ENCODE data around the gene NBR1. TPM values are rescaled to one million over a fixed set of nuclear protein-coding genes. Genes with fewer than 3 reads are reported as not detected.
"Not testable (repeated sequence)": the region's sequence is repeated elsewhere in the genome, so short reads cannot be mapped to it uniquely, and the experiment has no call there.

Gene NBR1
- total and polyA plus RNA-seq, 2 donors, result 50.1 to 61.4 TPM

GRCh38 chr17:43132117-43132516, 38.9 kb upstream of the NBR1 start:
- Histone ChIP-seq H3K27me3 (ENCODE audit: control insufficient read depth in 2 of 2, insufficient read depth in 1 of 2, low read length in 1 of 2) (no peaks in the 10 kb centered on the region), H3K27ac (ENCODE audit: low read depth in 1 of 2, low read length in 1 of 2) (no peak overlapping the region), H3K4me1 (ENCODE audit: control insufficient read depth in 2 of 2, insufficient read depth in 2 of 2, low read length in 2 of 2) (peaks cover 5 to 7% of the 10 kb centered on the region in 2 donors), H3K4me3 (ENCODE audit: low read length in 2 of 2) (no peak overlapping the region), H3K36me3 (ENCODE audit: control insufficient read depth in 2 of 2, insufficient read depth in 2 of 2, low read length in 1 of 2) (peaks cover 19 to 22% of the 10 kb centered on the region in 2 donors), H3K9me3 (ENCODE audit: control insufficient read depth in 2 of 2, insufficient read depth in 1 of 2, low read length in 1 of 2) (no peaks in the 10 kb centered on the region)
- DNase-seq (ENCODE audit: low read depth in 6 of 9, low spot score in 9 of 9), result no peak
- 88% methylated on average over 2 of the region's 2 CpGs for WGBS

GRCh38 chr17:43133439-43133838, 37.6 kb upstream of the NBR1 start:
- H3K27ac ChIP-seq (ENCODE audit: low read depth in 1 of 2, low read length in 1 of 2); H3K9me3 ChIP-seq (ENCODE audit: control insufficient read depth in 2 of 2, insufficient read depth in 1 of 2, low read length in 1 of 2); H3K27me3 ChIP-seq (ENCODE audit: control insufficient read depth in 2 of 2, insufficient read depth in 1 of 2, low read length in 1 of 2); DNase-seq (ENCODE audit: low read depth in 6 of 9, low spot score in 9 of 9); H3K4me1 ChIP-seq (ENCODE audit: control insufficient read depth in 2 of 2, insufficient read depth in 2 of 2, low read length in 2 of 2); H3K4me3 ChIP-seq (ENCODE audit: low read length in 2 of 2): not testable (repeated sequence)
- peaks cover 18 to 19% of the 10 kb centered on the region in 2 donors for H3K36me3 ChIP-seq (ENCODE audit: control insufficient read depth in 2 of 2, insufficient read depth in 2 of 2, low read length in 1 of 2)
- 97% methylated on average over 5 of the region's 5 CpGs for WGBS

DNA sequence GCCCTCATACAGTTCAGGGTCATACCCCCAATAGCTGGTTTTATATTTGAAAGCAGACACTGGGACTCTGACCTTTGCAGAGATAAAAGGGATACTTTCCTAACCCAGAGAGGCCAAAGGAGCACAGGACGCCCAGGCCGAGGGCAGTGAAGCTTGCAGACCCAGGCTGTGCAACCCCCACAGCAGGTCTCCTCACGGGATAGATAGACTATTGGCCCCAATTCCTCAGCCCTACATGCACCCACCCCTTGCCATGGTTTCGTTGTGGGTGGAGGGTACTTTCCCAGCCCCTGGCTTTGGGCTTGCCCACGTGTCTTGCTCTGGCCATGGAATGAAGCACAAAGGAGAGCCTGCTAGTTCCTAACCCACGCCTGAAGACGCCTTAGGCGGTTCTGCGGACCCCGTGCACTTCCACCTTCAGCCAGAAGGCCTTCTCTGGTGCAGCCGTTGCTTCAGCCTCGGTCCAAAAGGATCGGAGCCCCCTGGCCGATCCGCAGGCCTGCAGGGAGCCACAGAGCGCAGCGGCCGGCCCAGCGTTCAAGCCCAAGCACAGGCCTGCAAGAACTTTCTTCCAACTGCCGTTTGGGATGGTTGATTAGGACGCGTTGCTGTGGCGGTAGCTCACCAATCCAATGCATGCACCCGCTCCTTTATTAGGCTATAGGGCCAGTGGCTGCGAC, 36.1 kb upstream of the NBR1 start:
- no peaks in the 10 kb centered on the region for H3K9me3 ChIP-seq (ENCODE audit: control insufficient read depth in 2 of 2, insufficient read depth in 1 of 2, low read length in 1 of 2)
- no peak overlapping the region for H3K4me3 ChIP-seq (ENCODE audit: low read length in 2 of 2)
- DNase-seq (ENCODE audit: low read depth in 6 of 9, low spot score in 9 of 9), result no peak
- no peak overlapping the region for H3K27ac ChIP-seq (ENCODE audit: low read depth in 1 of 2, low read length in 1 of 2)
- peaks cover 17 to 19% of the 10 kb centered on the region in 2 donors for H3K36me3 ChIP-seq (ENCODE audit: control insufficient read depth in 2 of 2, insufficient read depth in 2 of 2, low read length in 1 of 2)
- no peaks in the 10 kb centered on the region for H3K27me3 ChIP-seq (ENCODE audit: control insufficient read depth in 2 of 2, insufficient read depth in 1 of 2, low read length in 1 of 2)
- H3K4me1 ChIP-seq (ENCODE audit: control insufficient read depth in 2 of 2, insufficient read depth in 2 of 2, low read length in 2 of 2), result peaks cover 5 to 9% of the 10 kb centered on the region in 2 donors
- WGBS, result 97% methylated on average over 25 of the region's 25 CpGs

- no peak for DNase-seq (ENCODE audit: low read depth in 6 of 9, low spot score in 9 of 9)
- no peaks in the 10 kb centered on the region for H3K9me3 ChIP-seq (ENCODE audit: control insufficient read depth in 2 of 2, insufficient read depth in 1 of 2, low read length in 1 of 2)
- peaks cover 17 to 19% of the 10 kb centered on the region in 2 donors for H3K36me3 ChIP-seq (ENCODE audit: control insufficient read depth in 2 of 2, insufficient read depth in 2 of 2, low read length in 1 of 2)
- no peak overlapping the region for H3K4me3 ChIP-seq (ENCODE audit: low read length in 2 of 2)
- 97% methylated on average over 19 of the region's 19 CpGs for WGBS
- peaks cover 5 to 9% of the 10 kb centered on the region in 2 donors for H3K4me1 ChIP-seq (ENCODE audit: control insufficient read depth in 2 of 2, insufficient read depth in 2 of 2, low read length in 2 of 2)
- no peak overlapping the region for H3K27ac ChIP-seq (ENCODE audit: low read depth in 1 of 2, low read length in 1 of 2)
- H3K27me3 ChIP-seq (ENCODE audit: control insufficient read depth in 2 of 2, insufficient read depth in 1 of 2, low read length in 1 of 2), result no peaks in the 10 kb centered on the region
These were observed 35.6 kb upstream of the NBR1 start for GRCh38 chr17:43135454-43135819.

- not testable (repeated sequence) for H3K4me1 ChIP-seq (ENCODE audit: control insufficient read depth in 2 of 2, insufficient read depth in 2 of 2, low read length in 2 of 2); H3K27me3 ChIP-seq (ENCODE audit: control insufficient read depth in 2 of 2, insufficient read depth in 1 of 2, low read length in 1 of 2); H3K27ac ChIP-seq (ENCODE audit: low read depth in 1 of 2, low read length in 1 of 2); H3K4me3 ChIP-seq (ENCODE audit: low read length in 2 of 2); DNase-seq (ENCODE audit: low read depth in 6 of 9, low spot score in 9 of 9); H3K9me3 ChIP-seq (ENCODE audit: control insufficient read depth in 2 of 2, insufficient read depth in 1 of 2, low read length in 1 of 2)
- peaks cover 17 to 19% of the 10 kb centered on the region in 2 donors for H3K36me3 ChIP-seq (ENCODE audit: control insufficient read depth in 2 of 2, insufficient read depth in 2 of 2, low read length in 1 of 2)
- 42% methylated on average over 3 of the region's 3 CpGs for WGBS
These were observed 34.4 kb upstream of the NBR1 start for GRCh38 chr17:43136574-43136973.

DNA sequence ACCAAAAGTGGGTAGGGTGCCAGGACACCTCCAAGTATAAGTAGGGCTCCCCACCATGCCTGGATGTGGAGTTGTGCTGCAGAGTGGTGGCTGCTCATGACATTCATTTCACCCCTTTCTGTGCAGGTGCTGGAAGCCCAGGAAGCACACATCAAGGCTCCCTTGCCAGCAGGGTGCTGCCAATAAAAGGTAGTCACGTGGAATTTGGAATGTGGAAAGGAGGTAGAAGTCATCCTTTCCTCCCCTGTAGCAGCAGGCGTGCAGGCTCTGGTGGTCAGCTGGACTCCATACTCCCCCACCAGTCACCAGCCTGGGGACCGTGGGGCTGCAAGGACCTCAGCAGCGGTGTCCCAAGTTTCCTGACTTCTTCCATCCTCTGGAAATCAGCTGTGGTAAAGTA, 32.5 kb upstream of the NBR1 start:
- not testable (repeated sequence) for DNase-seq (ENCODE audit: low read depth in 6 of 9, low spot score in 9 of 9); H3K4me1 ChIP-seq (ENCODE audit: control insufficient read depth in 2 of 2, insufficient read depth in 2 of 2, low read length in 2 of 2); H3K9me3 ChIP-seq (ENCODE audit: control insufficient read depth in 2 of 2, insufficient read depth in 1 of 2, low read length in 1 of 2); H3K27me3 ChIP-seq (ENCODE audit: control insufficient read depth in 2 of 2, insufficient read depth in 1 of 2, low read length in 1 of 2); H3K27ac ChIP-seq (ENCODE audit: low read depth in 1 of 2, low read length in 1 of 2); H3K4me3 ChIP-seq (ENCODE audit: low read length in 2 of 2)
- 89% methylated on average over 4 of the region's 4 CpGs for WGBS
- H3K36me3 ChIP-seq (ENCODE audit: control insufficient read depth in 2 of 2, insufficient read depth in 2 of 2, low read length in 1 of 2), result peaks cover 10 to 16% of the 10 kb centered on the region in 2 donors

DNA sequence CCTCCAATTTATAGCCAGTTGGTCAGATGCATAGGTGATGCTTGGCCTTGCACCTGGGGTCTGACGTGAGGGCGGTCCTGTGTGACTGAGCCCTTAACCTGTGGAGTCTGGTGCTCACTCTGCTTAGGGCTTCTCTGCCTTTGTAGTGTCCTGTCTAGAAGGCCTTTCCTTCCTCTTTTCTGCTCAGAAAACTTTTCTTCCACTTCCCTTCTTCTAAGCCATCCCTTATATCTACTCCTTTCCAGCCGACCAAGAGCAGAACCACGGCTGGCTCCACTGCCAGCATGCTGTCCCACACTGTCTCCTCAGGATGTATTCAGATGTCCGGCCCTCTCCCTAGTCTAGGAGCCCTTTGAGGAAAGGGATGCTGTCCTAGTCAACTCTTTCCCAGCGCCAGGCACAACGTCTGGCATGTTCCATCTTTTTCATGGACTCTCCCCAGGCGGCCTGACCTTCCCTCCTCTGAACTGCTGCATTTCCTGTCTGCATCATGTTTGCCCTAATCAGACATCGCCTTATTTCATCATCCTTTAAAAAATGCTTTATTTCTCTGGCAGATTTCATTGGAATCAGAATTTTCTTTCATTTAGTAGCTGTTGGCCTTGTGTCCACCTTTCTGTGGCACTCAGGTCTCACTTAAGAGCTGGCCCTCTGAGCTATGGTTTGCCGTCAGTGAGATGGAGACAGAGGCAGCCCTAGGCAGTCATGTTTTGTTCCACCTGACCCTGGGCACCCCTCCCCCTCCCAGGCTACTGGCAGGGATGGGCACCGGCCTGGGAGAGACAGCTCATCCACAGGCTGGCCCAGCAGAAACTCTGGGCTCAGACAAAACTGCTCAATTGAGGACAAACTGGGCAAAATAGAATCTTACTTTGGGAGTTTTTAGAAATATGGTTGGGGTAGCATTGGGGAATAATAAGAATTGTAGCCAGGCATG, 30.4 kb upstream of the NBR1 start:
- WGBS, result 82% methylated on average over 11 of the region's 11 CpGs
- H3K4me3 ChIP-seq (ENCODE audit: low read length in 2 of 2), result no peak overlapping the region
- H3K27ac ChIP-seq (ENCODE audit: low read depth in 1 of 2, low read length in 1 of 2), result no peak overlapping the region
- no peaks in the 10 kb centered on the region for H3K9me3 ChIP-seq (ENCODE audit: control insufficient read depth in 2 of 2, insufficient read depth in 1 of 2, low read length in 1 of 2)
- H3K36me3 ChIP-seq (ENCODE audit: control insufficient read depth in 2 of 2, insufficient read depth in 2 of 2, low read length in 1 of 2), result peaks cover 0 to 6% of the 10 kb centered on the region in 2 donors
- H3K27me3 ChIP-seq (ENCODE audit: control insufficient read depth in 2 of 2, insufficient read depth in 1 of 2, low read length in 1 of 2), result no peaks in the 10 kb centered on the region
- peaks cover 3 to 5% of the 10 kb centered on the region in 2 donors for H3K4me1 ChIP-seq (ENCODE audit: control insufficient read depth in 2 of 2, insufficient read depth in 2 of 2, low read length in 2 of 2)
- no peak for DNase-seq (ENCODE audit: low read depth in 6 of 9, low spot score in 9 of 9)

DNA sequence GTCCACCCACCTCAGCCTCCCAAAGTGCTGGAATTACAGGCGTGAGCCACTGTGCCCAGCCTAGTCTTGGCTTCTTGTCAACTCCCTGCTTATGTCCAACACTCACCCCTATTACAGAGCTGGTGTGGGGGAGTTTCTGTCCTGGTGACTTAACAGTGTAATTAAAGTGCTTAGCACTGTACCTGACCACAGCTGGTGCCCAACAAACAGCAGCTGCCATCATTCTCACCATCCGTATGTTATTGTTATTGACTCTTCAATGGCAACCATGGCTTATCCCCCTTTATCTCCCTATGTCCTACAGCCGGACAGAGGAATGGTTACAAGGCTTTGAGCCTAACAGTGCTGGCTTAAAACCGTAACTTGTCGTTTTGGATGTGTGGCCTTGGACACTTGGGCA, 28.9 kb upstream of the NBR1 start:
- Histone ChIP-seq H3K27ac (ENCODE audit: low read depth in 1 of 2, low read length in 1 of 2) (no peak overlapping the region), H3K4me1 (ENCODE audit: control insufficient read depth in 2 of 2, insufficient read depth in 2 of 2, low read length in 2 of 2) (peaks cover 0 to 2% of the 10 kb centered on the region in 2 donors), H3K27me3 (ENCODE audit: control insufficient read depth in 2 of 2, insufficient read depth in 1 of 2, low read length in 1 of 2) (no peaks in the 10 kb centered on the region), H3K9me3 (ENCODE audit: control insufficient read depth in 2 of 2, insufficient read depth in 1 of 2, low read length in 1 of 2) (no peaks in the 10 kb centered on the region), H3K4me3 (ENCODE audit: low read length in 2 of 2) (no peak overlapping the region), H3K36me3 (ENCODE audit: control insufficient read depth in 2 of 2, insufficient read depth in 2 of 2, low read length in 1 of 2) (peaks cover 0 to 5% of the 10 kb centered on the region in 2 donors)
- WGBS, result 97% methylated on average over 5 of the region's 5 CpGs
- DNase-seq (ENCODE audit: low read depth in 6 of 9, low spot score in 9 of 9), result no peak

DNA sequence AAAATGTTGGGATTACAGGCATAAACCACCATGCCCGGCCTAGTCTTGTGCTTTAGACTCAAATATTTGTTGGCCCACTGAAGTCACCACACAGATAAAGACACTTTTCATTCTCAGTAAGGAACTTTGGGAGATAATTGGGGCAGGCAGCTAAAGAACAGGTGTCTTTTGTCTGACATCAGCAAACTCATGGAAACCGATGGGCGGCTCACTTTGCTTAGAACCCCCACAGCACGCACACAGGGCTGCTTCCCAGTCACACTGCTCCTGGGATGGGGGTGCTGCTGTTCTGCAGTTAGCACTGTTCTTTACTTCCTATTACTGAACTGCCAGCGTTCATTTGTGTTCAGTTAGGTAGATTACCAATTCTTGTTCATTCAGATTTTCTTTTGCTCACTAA, 27.8 kb upstream of the NBR1 start:
- Histone ChIP-seq H3K9me3 (ENCODE audit: control insufficient read depth in 2 of 2, insufficient read depth in 1 of 2, low read length in 1 of 2) (no peaks in the 10 kb centered on the region), H3K36me3 (ENCODE audit: control insufficient read depth in 2 of 2, insufficient read depth in 2 of 2, low read length in 1 of 2) (peaks cover 0 to 5% of the 10 kb centered on the region in 2 donors), H3K4me1 (ENCODE audit: control insufficient read depth in 2 of 2, insufficient read depth in 2 of 2, low read length in 2 of 2) (peaks cover 0 to 2% of the 10 kb centered on the region in 2 donors), H3K27me3 (ENCODE audit: control insufficient read depth in 2 of 2, insufficient read depth in 1 of 2, low read length in 1 of 2) (no peaks in the 10 kb centered on the region), H3K4me3 (ENCODE audit: low read length in 2 of 2) (no peak overlapping the region), H3K27ac (ENCODE audit: low read depth in 1 of 2, low read length in 1 of 2) (no peak overlapping the region)
- DNase-seq (ENCODE audit: low read depth in 6 of 9, low spot score in 9 of 9), result no peak
- 99% methylated on average over 5 of the region's 5 CpGs for whole genome bisulfite sequencing
